GM21381 (cell line): Measurements from ENCODE around the gene EXOSC5.
"Not testable (repeated sequence)": the region's sequence is repeated elsewhere in the genome, so short reads cannot be mapped to it uniquely, and the experiment has no call there.

Source experiments
- ATAC-seq: cut with Tn5 transposase; IDR thresholded peaks from one replicate; pipeline ENCODE4 v1.9.1; 2021; ENCODE audit warnings: mild to moderate bottlenecking, moderate library complexity; ENCODE audit not compliant: unreplicated experiment

Gene EXOSC5

DNA sequence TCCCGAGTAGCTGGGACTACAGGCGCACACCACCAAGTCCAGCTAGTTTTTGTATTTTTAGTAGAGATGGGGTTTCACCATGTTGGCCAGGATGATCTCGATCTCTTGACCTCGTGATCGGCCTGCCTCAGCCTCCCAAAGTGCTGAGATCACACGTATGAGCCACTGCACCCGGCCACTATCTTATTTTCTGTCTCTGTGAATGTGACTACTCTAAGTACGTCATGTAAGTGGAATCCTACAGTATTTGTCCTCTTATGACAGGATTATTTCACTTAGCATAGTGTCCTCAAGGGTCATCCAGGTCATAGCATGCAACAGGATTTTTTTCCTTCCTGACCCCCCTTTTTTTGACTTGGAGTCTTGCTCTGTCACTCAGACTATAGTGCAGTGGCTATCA, 25.6 kb downstream of the EXOSC5 start:
- ATAC-seq = no peak

DNA sequence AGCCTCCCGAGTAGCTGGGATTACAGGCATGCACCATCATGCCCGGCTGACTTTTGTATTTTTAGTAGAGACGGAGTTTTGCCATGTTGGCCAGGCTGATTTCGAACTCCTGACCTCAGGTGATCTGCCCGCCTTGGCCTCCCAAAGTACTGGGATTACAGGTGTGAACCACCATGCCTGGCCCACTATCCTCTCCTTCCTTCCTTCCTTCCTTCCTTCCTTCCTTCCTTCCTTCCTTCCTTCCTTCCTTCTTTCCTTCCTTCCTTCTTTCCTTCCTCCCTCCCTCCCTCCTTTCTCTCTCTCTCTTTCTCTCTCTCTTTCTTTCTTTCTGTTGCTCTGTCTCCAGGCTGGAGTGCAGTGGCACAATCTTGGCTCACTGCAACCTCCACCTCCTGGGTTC, 26.0 kb downstream of the EXOSC5 start:
- not testable (repeated sequence) for ATAC-seq

DNA sequence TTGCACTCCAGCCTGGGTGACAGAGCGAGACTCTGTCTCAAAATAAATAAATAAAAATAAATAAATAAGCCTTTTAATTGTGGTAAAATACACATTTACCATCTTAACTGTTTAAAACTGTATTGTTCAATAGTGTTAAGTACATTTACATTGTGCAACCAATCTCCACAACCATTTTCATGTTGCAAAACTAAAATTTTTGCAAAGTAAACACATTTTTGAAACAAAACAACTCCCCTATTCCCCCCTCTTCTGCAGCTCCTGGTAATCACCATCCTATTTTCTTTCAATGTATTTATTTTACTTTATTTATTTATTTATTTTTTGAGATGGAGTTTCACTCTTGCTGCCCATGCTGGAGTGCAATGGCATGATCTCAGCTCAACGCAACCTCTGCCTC, 27.4 kb downstream of the EXOSC5 start:
- ATAC-seq = no peak

DNA sequence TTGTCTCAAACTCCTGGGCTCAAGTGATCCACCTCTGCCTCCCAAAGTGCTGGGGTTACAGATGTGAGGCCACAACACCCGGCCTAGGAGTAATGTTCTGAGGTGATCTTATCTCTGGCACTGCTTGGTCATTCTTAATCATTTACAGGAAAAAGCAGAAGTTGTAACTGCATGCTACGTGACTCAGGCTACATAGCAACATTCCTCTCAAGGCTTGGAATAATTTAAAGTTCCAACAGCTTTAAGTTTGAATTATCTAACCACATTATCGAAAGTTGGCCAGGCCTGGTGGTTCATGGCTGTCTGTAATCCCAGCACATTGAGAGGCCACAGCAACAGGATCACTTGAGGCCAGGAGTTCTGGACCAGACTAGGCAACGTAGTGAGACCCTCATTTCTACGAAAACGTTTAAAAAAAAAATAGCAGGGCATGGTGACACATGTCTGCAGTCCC, 29.3 kb downstream of the EXOSC5 start:
- no peak for ATAC-seq

DNA sequence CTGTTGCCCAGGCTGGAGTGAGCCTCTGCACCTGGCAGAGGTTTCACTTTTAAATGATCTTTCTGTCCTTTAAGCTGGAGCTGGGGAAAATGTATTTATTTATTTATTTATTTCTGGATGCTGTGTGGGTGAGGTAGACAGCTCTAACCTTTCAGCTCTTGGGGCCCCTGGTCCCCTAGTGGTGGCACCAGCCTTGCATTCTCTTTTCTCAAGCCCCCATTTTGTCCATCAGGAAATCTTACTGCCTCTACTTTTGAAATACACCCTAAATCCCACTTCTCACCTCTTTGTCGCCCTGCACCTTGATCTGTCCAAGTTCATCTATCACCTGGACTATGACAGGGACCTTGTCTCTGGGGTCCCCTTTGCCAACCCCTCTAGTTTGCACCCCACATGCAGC, 31.1 kb downstream of the EXOSC5 start:
- no peak for ATAC-seq

DNA sequence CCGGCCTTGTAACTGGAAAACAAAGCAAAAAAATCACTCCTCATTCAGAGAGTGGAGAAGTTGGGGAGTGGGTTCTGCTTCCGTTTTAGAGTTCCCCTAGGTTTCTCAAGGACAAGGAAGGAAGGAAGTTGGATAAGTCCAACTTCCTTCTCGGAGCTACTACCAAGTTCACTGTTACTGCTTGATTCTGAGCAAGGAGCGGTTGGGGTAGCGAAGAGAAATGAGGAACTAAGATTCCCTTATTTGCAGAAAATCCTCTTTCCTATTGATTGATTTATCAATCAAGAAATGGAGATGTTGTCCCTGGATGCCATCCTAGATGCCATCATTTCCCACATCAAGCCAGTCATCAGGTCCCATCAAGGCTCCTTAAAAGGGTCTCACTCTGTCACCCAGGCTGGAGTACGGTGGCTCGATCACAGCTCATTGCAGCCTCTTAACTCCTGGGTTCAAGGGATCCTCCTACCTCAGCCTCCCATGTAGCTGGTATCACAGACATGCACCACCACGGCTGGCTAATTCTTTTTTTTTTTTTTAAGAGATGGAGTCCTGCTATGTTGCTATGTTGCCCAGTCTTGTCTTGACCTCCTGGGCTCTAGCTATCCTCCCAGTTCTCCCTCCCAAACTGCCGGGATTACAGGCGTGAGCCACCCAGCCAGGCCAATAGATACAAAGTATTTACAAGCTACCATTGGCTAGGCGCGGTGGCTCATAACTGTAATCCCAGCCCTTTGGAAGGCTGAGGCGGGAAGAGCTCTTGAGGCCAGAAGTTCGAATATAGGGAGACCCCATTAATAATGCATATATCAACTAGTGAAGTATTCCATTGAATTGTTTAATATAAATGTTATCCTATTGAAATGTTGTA, 32.4 kb downstream of the EXOSC5 start:
- no peak for ATAC-seq

DNA sequence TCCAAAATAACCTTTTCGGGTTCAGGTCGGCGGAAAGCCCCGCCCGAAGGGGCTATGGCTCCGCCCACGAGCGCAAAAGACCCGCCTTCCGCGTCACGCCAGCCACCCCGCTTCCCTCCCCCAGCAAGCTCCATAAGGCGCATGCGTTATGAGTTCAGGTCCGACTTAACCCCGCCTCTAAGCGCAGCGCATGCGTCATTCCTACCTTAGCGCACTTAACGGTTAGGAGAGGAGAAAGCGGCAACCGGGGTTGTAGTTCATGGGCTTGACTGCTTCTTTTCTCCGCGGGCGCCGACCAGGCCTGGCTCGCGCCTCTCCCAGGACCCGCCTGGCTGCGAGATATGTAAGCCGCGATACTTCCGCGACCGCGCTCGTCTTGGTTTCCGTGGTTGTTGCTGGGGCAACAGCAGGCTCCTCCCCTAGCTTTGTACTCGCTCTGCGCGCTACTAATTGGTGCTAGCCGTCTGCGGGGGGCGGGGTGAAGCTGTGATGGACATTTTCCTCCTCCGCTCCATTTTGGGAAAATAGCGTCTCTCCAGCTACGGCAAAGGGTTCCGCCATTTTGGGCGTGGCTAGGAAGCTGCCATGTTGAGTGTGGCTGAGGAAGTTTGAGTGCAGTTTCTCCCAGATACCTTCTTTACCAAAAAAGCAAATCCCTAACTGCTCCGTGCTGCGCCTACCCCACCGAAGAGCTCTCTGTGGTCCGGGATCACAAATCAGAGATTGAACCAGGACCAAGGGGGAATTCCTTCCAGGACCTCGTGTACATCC, 33.2 kb downstream of the EXOSC5 start, which contains the start of gene B9D2:
Gene B9D2, minus strand, starts transcription at position 397 of the 771 bp plus-strand sequence. CDS start 630 bp downstream, outside the sequence.
- ATAC-seq = peak; percentile 86

DNA sequence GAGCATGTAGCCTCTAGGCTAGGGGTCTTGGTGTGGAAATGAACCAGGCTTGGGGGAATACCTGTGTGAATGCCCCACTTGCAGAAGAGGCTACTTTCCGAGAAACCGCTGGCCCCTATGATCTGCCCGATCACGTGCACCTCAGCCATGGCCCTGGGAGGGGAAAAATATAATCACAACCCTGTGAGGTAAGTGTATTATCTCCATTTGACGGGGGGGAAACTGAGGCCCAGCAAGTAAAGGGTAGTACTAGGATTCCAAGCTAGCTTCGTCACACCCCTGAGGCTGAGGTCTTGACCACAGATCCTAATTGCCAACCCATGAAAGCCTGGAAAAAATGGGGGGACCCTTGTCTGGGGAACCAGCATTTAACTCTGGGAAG, 33.8 kb downstream of the EXOSC5 start:
- ATAC-seq = no peak

DNA sequence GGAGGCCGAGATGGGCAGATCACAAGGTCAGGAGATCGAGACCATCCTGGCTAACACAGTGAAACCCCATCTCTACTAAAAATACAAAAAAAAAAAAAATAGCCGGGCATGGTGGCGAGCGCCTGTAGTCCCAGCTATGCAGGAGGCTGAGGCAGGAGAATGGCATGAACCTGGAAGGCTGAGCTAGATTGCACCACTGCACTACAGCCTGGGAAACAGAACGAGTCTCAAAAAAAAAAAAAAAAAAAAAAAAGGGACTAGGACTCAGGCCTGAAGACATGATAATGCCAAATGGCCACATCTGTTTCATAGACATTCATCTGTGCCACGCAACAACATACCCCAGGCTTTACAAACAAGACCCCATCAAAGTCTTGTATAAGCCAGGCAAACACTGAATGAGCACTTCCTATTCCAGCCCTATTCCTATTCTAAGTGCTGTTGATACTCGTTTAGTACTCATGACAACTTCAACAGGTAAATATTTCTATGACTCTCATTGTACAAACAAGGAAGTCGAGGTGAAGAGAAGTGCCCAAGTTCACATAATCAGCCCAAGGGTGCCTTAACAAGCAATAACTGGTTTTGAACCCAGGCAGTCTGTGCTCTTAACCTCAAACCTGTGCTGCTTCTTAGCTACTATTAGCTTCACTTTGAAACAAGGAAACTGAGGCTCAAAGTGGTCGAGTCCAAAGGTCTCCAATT, 34.9 kb downstream of the EXOSC5 start:
- ATAC-seq = no peak

DNA sequence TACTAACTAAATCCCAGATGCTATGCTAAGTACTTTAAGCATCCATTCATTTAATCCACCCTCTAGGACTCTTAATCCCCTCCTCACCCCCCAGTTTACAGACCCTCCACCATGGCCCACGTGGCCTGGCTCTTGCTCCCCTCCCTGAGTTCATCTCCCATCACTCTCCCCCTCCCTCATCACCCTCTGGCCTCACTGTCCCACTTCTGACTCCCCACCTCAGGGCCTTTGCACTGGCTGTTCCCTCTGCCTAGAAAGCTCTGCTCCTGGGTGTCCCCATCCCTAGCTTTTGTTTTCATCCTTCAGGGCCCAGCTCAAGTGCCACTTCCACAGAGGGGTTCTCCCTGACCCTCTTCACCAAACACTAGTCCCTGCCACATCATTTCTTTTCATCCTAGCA, 37.4 kb downstream of the EXOSC5 start:
- ATAC-seq = no peak

DNA sequence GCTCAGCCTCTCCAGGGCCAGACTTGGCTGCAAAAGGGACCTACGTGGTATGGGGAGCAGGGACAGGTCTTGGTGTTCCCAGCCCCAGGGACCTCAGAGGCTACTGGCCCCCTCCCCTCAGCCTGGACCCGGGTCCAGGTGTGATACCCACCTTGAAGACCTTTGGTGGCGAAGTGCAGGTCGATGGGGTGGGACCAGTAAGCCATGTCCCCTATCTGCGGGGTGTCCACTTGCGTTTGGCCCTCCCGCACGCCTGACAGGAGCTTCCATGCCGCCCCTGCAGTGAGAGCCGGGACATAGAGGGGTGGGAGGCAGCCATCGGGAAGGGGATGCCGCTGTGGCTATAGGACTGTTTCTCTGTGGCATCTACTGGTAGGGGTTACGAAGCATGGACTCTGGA, 39.4 kb downstream of the EXOSC5 start:
- ATAC-seq = no peak

DNA sequence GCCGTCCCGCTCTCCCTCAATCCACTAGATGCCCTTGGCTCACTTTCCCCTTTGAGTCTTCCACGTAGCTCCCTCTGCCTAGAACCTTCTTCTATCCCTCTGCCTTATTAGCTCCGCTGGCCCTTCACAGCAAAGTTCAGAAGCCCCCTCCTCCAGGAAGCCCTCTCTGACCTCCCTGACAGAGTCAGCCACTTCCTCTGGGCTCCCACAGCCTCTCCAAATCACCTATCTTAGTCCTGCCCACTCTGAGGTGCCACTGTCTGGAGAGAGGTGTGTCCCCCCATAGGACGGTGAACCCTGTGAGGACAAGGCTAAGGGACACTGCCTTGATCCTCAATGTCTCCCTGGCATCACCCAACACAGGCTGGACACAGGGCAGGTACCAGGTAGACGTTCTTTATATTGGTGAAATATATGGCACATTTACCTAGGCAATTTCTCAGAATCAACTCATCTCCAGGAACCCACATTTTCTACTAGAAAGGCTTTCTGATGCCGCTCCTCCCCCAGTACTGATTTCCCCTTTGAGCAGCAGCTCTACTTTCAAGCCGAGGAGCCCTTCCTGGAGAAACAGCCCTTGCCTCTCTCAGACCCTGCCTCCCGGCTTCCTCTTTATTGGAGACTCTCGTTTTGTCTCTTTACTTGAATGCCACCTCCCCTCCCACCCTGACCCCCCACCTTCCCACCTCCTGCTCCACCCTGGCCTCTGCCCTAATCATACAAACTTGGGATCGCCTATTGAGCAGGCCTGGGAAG, 40.0 kb downstream of the EXOSC5 start:
- no peak for ATAC-seq

DNA sequence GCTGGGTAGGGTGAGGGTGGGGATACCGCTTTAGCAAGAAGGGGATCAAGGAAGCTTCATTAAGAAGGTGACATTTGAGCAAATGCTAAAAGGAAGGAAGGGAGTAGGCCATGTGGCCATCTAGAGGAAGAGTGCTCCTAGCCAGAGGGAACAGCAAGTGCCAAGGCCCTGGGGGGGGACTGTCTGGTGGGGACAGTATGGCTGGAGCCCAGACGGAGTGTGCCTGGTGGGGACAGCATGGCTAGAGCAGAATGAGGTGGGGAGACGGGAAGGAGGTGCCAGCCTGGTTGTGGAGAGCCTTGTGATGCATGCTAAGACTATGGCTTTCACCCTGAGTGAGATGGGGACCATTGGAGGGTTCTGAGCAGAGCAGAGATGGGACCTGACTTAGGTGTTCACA, 41.4 kb downstream of the EXOSC5 start:
- no peak for ATAC-seq

DNA sequence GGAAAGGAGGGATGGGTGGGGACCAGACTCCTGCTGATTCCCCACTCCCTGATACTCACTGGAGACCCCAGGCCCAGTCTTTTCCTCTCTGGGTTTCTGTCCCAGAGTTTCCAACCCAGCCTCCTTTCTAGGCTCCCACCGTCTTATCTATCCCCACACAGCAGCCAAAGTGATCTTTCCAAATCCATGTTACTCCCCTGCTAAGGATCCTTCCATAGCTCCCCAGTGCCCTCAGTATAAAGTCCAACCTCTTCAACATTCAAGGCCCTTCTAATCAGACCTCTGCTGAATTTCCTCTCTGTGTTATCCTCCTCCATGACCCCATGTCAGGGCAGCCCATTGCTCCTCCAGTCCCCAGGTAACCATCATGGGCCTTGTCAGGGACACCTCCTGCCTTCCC, 42.1 kb downstream of the EXOSC5 start:
- no peak for ATAC-seq

DNA sequence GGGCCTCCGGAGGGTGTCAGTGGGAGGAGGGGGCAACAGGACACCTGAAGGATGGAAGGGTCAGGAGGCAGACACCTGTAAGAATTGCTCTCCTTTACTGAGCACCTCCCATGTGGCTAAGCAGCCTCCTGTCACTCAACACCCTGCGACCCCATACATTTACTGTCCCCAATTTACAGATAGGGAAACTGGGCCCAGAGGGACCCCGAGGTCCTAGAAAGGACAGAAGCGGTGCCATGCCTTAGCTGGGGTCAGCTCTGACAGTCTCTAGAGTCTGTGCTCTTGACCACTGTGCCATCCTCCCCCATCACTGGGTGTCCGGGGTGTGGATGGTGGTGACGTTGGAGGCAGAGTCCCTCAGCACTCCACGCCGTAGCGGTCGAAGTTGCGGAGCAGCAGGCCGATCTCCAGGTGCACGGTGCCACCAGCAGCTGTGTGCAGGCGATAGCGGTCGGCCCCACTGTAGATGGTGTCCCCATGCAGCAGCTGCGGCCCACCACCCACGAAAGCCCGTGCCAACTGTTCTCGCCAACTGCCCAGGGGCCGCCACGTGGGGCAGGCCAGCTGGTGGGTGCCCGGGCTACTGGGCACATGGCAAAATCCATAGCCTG, 42.7 kb downstream of the EXOSC5 start:
- no peak for ATAC-seq

DNA sequence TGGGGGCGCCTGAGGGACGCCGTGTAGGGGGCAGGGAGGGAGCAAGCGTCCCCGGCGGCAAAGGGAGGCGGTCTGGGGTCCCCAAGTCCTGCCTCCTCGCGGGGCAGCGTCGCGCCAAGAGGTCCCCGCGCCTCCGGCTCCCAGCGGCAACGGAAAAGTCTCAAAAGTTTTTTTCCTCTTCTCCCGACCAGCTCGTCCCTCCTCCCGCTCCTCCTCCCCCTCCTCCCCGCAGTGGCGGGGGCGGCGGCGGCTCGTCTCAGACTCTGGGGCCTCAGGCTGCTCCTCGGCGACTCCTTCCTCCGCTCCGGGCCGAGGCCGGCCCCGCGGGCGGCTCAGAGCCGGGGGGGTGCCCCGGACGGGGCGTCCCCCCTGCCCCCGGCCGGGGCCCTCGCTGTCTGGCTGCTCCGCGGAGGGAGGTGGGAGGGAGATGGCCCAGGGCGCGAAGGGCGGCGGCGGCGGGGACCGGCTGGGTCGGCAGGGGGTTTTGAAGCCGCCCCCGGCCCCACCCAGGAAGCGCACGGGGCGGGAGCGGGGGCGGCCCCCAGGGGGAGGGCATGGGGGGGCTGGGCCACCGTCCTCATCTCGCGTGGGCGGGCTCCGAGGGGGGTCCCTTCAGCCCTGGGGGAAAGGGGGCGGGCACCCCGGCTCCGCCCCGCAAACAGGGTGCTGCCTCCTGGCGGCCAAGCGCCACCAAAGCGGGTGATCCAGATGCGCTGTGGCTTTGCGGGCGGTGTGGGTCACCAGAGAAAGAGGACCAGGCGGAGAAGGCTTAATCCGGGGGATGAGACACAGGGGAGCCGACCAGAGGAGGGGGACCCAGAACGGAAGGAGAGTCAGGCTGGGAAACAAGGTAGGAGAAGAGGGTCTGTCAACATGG, 43.5 kb downstream of the EXOSC5 start, which contains the start of gene TGFB1:
Gene TGFB1, minus strand, starts transcription at position 457 of the 877 bp plus-strand sequence. CDS start 878 bp downstream, outside the sequence.
- ATAC-seq = peak; percentile 38

DNA sequence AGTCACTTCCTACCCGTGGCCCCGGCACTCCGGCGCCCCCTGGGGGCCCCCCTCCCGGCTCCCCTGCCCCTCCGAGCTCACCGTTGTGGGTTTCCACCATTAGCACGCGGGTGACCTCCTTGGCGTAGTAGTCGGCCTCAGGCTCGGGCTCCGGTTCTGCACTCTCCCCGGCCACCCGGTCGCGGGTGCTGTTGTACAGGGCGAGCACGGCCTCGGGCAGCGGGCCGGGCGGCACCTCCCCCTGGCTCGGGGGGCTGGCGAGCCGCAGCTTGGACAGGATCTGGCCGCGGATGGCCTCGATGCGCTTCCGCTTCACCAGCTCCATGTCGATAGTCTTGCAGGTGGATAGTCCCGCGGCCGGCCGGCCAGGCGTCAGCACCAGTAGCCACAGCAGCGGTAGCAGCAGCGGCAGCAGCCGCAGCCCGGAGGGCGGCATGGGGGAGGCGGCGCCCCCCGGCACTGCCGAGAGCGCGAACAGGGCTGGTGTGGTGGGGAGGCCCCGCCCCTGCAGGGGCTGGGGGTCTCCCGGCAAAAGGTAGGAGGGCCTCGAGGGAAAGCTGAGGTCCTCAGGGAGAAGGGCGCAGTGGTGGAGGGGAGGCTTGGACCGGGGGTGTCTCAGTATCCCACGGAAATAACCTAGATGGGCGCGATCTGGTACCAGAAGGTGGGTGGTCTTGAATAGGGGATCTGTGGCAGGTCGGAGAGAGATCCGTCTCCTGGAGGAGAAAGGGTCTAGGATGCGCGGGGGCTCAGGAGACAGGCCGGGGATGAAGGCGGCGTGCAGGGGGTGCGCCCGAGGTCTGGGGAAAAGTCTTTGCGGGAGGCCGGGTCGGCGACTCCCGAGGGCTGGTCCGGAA, 44.3 kb downstream of the EXOSC5 start:
- no peak for ATAC-seq

DNA sequence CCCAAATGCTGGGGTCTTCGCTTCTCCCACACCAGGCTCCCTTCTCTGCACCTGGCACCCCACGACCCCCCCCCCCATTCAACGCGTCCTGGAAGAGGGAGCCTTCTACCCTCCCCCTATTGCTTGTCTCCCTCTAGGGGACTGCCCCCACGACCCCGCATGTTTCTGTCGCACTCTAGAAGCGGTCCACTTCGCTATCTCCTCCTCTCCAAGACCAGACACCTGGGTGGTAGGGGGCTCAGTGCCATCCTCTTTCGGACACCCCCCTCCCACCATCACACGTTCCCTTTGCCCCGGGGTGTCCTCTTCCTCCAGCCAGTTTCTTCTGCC, 44.9 kb downstream of the EXOSC5 start:
- ATAC-seq = no peak
